ENCODE measurements around the gene STX5.
"Not testable (repeated sequence)": the region's sequence is repeated elsewhere in the genome, so short reads cannot be mapped to it uniquely, and the experiment has no call there.

The STX5 gene, protein sequence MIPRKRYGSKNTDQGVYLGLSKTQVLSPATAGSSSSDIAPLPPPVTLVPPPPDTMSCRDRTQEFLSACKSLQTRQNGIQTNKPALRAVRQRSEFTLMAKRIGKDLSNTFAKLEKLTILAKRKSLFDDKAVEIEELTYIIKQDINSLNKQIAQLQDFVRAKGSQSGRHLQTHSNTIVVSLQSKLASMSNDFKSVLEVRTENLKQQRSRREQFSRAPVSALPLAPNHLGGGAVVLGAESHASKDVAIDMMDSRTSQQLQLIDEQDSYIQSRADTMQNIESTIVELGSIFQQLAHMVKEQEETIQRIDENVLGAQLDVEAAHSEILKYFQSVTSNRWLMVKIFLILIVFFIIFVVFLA

DNA sequence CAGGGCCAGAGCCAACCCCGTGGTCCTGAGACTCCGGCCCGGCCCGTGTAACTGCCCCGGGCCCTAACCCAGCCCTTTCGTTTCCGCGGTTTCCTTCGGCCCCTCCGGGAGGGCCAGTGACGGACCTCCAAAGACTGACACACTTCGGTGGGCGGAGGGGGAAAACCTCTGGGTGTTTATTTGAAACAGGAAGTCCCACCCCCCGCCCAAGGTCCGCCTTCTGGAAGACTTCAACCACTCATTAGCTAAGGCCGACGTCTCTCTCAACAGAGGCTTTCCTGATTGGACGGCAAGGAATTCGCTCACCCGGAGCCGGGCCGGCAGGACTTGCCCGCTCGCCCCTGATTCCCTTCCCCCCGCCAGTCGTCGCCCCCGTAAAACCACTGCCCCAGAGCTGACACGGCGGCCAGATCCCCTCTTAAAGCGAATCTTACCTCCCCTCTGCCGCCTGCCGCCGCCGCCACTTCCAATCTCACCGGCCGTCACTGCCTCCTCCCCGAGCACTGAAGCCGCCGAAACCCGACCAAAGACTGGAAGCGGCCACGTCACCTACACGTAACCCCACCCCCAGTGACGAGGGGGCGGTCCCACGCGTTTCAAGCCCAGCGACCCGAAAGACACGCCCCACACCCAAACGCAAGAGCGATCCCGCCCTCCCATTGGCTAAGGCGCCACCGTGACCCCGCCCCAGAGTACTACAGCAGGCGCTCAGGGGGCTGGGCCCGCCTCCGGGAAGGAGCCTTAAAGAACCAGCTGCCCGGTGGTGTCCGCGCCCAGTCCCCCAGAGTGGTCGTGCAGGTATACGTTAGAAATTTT lies at the start of gene STX5:
Gene STX5 (minus strand): TSS at position 532 of the 816 bp plus-strand sequence. CDS start 808 bp downstream, outside the sequence.
- DNase-seq (ENCODE audit: low read depth in 2 of 2), result peak; percentile 99

DNA sequence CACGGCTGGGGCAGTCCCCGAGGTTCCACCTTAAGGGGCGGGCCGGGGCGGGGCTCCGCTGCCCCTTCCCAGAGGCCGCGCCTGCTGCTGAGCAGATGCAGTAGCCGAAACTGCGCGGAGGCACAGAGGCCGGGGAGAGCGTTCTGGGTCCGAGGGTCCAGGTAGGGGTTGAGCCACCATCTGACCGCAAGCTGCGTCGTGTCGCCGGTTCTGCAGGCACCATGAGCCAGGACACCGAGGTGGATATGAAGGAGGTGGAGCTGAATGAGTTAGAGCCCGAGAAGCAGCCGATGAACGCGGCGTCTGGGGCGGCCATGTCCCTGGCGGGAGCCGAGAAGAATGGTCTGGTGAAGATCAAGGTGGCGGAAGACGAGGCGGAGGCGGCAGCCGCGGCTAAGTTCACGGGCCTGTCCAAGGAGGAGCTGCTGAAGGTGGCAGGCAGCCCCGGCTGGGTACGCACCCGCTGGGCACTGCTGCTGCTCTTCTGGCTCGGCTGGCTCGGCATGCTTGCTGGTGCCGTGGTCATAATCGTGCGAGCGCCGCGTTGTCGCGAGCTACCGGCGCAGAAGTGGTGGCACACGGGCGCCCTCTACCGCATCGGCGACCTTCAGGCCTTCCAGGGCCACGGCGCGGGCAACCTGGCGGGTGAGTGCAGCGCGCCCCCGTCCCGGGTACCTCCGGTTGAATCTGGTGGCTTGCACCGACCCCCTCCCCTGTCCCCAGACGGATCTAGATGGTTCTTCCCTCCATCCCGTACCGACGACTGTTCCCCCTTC lies 49.1 kb upstream of the STX5 start, which contains the start of gene SLC3A2:
Gene SLC3A2 (plus strand): TSS at position 94 of the 776 bp plus-strand sequence. CDS start 128 bp downstream, at position 222.
- peak; percentile 54 to 71 for DNase-seq (ENCODE audit: low read depth in 2 of 2)

DNA sequence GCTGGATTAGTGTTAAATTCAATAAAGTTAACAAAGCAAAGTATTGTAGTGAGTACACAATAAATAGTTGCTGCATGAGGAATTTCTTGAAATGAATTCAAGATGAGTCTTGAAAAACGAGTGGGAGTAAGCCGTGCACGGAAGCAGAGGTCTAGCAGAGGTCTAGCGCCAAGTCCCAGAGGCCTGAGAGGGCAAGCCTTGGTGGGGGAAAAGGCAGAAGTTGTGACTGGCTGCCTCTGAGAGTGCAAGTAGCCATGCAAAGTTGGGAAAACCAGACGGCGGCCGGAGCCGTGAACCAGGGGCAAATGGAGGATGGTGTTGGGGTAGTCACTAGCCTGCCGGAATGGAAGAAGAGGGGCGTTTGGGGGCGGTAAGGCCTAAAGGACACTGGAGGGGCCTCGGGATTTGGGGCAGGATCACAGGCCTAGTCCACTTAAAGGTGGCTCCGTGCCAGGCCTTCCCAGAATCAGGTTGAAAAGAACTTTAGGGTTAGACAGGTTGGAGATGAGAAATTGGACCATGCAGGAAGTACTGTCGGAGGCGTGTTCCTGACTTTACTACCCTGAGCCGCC lies 48.5 kb upstream of the STX5 start:
- DNase-seq (ENCODE audit: low read depth in 2 of 2), result no peak

DNA sequence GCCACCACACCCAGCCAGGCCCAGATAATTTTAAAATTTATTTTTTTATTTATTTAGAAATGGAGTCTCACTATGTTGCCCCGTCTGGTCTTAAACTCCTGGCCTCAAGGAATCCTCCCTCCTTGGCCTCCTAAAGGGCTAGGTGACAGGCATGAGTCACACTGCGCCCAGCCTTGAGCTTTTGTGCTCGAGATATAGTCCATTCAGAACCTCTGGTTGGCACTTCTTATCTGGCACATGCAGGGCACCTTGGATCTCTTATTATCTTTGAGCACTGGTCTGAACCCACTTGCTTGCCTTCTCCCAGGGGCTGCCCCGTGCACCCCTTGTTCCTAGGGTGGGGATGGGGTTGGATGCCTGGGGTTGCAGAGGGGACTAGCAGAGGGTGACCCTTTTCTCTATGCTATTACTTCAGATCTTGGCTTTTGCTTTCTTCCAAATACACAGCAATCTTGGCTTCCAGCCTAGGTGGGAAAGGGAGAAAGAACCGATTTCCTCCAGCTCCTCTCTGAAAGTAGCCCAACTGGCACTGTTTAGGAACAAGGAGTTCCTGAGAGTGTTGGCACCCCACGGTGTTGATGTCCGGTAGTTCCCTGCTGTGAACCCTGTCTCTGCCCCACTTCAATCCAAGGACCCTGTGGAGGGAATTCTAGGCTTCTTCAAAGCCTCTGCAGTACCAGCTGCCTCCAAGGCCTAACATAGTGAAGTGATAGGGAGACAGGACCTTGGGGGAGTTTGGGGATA lies 47.6 kb upstream of the STX5 start:
- no peak for DNase-seq (ENCODE audit: low read depth in 2 of 2)

DNA sequence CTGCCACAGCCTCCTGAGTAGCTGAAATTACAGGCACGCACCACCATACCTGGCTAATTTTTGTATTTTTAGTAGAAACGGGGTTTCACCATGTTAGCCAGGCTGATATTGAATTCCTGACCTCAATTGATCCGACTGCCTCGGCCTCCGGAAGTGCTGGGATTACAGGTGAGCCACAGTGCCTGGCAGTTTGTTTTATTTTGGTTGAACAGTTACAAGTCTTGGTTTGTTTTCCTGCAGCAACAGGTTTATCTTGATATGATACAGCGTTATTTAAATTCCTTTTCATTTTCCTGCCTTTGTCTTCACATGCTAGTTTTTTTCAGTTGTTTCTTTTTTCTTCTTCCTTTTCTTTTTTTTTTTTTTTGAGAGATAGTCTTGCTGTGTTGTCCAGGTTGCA lies 44.9 kb upstream of the STX5 start:
- no peak for DNase-seq (ENCODE audit: low read depth in 2 of 2)

DNA sequence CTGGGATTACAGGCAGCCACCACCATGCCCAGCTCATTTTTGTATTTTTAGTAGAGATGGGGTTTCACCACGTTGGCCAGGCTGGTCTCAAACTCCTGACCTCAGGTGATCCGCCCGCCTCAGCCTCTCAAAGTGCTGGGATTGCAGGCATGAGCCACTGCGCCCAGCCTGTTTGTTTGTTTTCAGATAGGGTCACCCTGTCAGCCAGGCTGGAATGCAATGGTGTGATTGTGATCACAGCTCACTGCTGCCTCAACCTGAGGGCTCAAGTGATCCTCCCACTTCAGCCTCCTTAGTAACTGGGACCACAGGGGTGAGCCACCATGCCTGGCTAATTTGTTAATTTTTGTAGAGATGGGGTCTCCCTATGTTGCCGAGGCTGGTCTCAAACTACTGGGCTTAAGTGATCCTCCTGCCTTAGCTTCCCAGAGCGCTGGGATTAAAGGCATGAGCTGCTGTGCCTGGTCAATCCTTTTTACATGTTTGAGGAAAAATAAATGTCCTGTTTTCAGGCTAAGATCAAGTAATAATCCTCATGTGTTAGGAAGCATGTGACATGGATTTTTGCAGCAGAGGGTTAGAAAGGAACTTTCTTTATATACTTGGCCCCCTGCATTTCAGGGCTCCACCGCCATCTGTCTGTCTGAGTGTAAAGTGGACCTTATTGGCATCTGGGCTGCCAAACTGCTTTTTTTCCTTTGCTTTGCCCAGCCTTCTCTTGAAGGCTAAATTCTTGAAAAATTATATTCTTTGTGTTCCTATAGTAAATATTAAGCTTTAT lies 44.0 kb upstream of the STX5 start:
- no peak for DNase-seq (ENCODE audit: low read depth in 2 of 2)

DNA sequence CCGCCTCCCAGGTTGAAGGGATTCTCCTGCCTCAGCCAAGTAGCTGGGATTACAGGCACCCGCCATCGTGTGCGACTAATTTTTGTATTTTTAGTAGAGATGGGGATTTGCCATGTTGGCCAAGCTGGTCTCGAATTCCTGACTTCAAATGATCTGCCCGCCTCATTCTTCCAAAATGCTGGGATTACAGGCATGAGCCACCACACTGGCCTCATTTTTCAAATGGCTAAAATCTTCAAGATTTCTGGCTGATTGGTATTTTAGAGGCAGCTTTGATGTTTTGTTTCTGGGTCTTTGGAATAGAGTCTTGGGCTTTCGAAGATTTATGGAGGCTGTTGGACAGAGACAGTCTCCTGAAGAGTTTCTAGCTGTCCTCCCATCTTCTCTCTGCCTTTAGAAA lies 43.0 kb upstream of the STX5 start:
- DNase-seq (ENCODE audit: low read depth in 2 of 2), result no peak

DNA sequence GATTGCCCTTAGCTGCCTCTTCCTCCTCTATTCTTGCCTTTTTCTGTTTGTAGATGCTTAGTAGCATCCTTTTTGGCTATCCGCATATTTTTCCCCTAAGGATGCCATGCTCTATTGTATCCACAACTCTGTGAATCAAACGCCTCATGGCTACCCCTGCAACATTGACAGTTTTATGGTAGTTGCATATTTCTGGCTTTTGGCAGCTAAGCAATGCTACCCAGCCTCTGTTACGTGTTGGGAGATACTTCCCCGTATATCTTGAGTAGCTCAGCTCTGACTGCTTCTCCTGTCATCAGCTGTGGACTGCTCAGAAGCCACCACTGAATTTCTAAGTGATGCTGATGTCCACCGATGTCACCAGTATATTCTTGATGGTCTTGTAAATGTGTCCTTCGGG lies 33.8 kb upstream of the STX5 start:
- DNase-seq (ENCODE audit: low read depth in 2 of 2), result no peak

DNA sequence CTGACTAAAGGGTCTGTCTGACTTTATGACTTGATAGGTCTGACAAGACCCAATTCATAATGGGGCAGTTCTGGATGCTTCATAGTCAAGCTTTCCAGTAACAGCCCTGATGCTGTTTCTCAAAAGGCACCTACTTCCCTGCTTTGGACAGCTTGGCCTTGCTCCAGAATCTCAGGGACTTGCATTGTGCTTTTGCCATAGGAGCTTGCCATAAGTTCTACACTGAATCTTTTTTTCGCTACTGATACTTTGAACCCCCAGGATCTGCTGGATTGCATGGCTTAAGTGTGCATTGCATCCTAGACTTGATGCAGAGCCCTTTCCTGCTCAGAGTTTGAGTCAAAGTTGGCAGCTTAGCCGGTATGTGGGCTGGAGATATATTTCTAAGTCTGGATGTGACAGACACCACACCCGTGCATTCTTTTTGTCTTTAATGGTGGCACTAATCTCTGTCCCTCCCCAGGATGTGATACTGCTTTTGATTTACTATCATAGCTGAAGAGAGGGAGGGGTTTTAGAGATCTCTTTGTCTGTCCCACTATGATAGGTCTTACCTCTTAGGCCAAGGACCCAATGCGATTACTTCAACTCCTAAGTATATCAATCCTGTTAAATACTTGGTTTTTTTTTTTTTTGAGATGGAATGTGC lies 32.0 kb upstream of the STX5 start:
- DNase-seq (ENCODE audit: low read depth in 2 of 2), result no peak

DNA sequence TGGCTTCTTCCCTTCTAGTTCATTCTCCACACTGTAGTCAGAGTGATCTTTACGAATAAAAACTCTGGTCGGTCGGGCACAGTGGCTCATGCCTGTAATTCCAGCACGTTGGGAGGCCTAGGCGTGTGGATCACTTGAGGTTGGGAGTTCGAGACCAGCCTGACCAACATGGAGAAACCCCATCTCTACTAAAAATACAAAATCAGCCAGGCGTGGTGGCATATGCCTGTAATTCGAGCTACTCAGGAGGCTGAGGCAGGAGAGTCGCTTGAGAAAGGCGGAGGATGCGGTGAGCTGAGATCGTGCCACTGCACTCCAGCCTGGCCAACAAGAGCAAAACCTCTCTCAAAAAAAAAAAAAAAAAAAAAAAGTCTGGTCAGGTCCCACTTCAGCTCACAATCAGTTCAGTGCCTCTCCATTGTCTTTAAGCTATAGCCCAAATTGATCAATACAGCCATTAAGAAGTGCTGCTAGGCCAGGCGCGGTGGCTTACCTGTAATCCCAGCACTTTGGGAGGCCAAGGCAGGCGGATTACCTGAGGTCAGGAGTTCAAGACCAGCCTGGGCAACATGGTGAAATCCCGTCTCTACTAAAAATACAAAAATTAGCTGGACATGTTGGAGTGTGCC lies 29.8 kb upstream of the STX5 start:
- not testable (repeated sequence) for DNase-seq (ENCODE audit: low read depth in 2 of 2)

DNA sequence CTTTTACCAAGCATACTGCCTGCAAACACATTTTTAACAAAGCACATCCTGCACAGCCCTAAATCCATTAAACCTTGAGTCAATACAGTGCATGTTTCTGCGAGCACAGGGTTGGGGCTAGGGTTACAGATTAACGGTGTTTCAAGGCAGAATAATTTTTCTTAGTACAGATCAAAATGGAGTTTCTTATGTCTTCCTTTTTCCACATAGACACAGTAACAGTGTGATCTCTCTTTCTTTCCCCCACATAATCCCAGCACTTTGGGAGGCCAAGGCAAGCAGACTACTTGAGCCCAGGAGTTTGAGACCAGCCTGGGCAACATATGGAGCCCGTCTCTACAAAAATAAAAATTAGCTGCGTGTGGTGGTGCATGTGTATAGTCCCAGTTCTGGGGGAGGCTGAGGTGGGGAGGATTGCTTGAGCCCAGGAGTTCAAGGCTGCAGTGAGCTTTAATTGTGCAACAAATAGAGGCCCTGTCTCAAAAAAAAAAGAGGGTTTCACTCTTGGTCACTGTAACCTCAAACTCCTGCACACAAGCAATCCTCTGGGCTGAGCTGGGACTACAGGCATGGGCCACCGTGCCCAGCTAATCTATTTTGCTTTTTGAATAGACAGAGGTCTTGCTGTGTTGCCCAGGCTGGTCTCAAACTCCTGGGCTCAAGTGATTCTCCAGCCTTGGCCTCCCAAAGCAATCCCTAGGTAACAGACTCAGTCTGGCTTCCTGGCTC lies 29.1 kb upstream of the STX5 start:
- no peak for DNase-seq (ENCODE audit: low read depth in 2 of 2)

DNA sequence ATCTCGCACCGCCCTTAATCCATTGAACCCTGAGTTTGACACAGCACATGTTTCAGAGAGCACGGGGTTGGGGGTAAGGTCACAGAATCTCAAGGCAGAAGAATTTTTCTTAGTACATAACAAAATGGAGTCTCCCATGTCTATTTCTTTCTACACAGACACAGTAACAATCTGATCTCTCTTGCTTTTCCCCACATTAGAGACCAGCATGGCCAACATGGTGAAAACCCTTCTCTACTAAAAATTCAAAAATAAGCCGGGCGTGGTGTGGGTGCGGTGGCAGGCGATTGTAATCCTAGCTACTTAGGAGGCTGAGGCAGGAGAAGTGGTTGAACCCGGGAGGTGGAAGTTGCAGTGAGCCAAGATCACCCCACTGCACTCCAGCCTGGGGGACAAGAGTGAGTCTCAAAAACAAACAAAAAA lies 27.4 kb upstream of the STX5 start:
- not testable (repeated sequence) for DNase-seq (ENCODE audit: low read depth in 2 of 2)

DNA sequence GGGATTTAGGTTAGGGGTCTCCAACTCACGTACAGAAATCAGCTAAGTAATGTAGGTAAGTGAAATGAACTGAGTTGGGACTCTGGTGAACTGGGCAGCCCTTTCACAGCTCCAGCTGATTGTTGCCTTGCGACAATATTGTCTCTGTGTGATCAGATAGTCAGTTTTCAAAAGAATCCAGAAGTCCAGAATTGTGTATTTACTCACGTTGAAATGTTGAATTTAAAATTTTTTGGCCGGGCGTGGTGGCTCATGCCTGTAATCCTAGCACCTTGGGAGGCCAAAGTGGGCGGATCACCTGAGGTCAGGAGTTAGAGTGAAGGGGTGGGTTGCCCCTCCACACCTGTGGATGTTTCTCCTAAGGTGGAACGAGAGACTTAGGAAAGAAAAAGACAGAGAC lies 26.4 kb upstream of the STX5 start:
- no peak for DNase-seq (ENCODE audit: low read depth in 2 of 2)

DNA sequence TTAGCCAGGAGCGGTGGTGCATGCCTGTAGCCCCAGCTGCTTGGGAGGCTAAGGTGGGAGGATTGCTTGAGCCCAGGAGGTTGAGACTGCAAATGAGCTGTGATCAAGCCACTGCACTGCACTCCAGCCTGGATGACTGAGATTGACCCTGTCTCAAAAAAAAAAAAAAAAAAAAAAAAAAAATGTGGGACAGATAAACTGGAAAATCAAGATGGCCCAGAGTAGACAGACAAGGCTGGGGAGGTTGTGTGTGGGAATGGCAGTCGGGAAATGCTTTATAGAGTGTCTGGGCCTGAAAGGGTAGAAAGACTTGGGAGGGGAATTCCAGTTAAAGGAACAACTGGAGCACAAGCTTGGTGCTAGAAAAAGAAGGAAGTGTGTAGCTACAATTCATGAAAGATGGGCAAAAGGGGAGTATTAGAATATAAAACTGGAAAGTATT lies 25.7 kb upstream of the STX5 start:
- DNase-seq (ENCODE audit: low read depth in 2 of 2), result no peak

DNA sequence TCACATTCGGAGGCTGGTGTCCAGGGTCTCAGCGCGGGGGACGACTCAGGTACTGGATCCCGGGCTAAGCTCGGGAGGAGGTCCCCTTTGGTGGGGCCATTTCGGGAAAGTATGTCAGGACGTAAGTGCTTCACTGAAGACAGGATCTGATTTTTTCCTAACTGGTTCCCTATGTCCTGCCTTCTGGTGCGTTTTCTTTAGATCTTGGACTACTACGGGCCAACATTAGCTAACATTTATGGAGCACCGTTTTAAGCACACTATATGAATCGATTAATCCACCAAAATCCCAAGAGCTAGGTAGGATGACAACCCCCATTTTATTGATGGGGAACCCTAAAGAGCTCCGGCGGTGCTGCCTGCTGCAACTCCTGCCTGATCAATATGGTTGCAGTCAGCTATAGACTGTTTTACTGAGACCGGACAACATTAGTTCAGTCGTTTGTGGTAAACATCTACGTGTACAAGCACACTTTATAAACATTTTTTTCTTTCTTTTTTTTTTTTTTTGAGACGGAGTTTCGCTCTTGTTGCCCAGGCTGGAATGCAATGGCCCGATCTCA lies 24.6 kb upstream of the STX5 start:
- no peak for DNase-seq (ENCODE audit: low read depth in 2 of 2)

DNA sequence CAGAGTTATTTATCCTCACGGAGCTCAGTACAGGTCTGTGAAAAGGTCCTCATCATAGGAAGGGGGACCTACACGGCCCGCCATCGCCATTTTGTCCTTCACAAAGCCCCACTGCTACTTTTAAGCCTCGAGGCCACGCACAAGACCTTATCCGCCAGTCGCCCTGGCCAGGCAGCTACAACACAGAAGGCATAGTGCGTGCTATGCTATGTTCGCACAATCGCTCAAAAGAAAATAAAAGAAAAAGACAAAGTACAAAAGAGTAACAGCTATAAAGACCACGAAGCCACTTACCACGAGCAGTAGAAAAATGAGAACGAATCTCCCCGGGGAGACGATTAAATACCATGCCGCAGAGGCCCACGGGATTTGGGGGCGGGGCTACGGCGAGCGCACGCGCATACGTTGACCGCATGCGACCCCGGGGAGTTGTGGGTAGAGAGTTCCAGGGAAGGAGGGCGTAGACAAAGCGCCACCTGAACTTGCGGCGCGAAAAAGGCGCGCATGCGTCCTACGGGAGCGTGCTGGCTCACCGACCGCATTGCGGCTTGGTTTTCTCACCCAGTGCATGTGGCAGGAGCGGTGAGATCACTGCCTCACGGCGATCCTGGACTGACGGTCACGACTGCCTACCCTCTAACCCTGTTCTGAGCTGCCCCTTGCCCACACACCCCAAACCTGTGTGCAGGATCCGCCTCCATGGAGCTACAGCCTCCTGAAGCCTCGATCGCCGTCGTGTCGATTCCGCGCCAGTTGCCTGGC lies 23.9 kb upstream of the STX5 start:
- DNase-seq (ENCODE audit: low read depth in 2 of 2), result peak; percentile 96 to 98

DNA sequence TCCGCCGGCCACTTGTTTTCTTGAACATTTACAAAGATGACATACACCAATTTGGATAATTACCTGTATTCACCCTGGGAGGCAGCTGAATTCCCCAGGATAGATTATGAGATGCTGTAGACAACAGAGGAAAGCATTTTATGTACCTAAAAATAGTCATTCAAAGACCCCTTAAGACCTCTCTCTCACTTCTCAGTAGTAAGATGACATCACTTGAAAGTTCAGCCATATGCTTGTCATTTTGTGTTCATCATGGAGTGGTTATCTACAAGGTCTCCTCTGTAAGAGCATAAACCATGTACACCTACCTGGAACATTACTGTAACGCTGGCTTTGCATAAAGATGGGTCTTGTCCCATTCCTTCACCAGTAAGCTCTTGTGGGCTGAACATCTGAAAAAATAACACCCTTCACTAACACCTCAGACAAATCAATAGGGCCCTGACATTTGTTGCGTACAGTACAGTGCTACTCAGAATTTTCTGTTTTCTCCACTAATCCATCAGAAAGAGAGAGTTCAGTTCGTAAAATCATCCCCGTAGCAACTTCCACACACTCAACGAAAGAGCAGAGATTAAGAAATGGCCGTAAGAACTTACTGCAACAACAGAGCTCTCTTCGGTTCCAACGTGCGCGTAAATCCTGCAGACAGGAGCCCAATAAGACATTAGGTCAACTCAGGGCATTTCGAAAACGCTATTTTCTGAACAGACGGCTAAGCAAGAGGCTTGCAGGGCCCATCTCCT lies 23.1 kb upstream of the STX5 start:
- DNase-seq (ENCODE audit: low read depth in 2 of 2), result no peak
